ENCODE measurements around the gene SPRYD4.
A peak's percentile ranks its signal among the peaks of the same experiment; 100 is the strongest.

Gene SPRYD4

GRCh38 chr12:56521590-56522371 is 53.4 kb downstream of the SPRYD4 start, which contains the start of gene RBMS2:
TSS of gene RBMS2 (plus strand) at chr12:56521820. CDS start at chr12:56522024, 204 bp downstream.
- peak; percentile 79 for DNase-seq (ENCODE audit: low spot score)

- peak; percentile 20 for DNase-seq (ENCODE audit: low spot score)
Measured at GRCh38 chr12:56522411-56523193, 54.2 kb downstream of the SPRYD4 start.

GRCh38 chr12:56528846-56529245 is 60.5 kb downstream of the SPRYD4 start:
- no peak for DNase-seq (ENCODE audit: low spot score)
